Measurements from ENCODE around the gene CABP1. TPM values are rescaled to one million over a fixed set of nuclear protein-coding genes. Genes with fewer than 3 reads are reported as not detected.

CABP1 gene
- total and polyA plus RNA-seq, 7 donors: 0.60 to 1.8 (median 1.6) TPM

- Histone ChIP-seq H3K27ac (peak overlapping the region in 3 of 4 donors; percentile 67 to 83 (median 83)), H3K9me3 (no peaks in the 10 kb centered on the region), H3K4me3 (no peak overlapping the region), H3K27me3 (no peaks in the 10 kb centered on the region), H3K4me1 (peaks cover 0 to 59% (median 47%) of the 10 kb centered on the region in 4 donors), H3K36me3 (no peaks in the 10 kb centered on the region)
- no peak for DNase-seq
- TF ChIP-seq POLR2AphosphoS5 (IDR thresholded peaks at IDR 0.05) (no peak), EP300 (IDR thresholded peaks at IDR 0.05) (no peak), POLR2A (IDR thresholded peaks at IDR 0.05) (no peak)
- TF ChIP-seq, protein P1, sequence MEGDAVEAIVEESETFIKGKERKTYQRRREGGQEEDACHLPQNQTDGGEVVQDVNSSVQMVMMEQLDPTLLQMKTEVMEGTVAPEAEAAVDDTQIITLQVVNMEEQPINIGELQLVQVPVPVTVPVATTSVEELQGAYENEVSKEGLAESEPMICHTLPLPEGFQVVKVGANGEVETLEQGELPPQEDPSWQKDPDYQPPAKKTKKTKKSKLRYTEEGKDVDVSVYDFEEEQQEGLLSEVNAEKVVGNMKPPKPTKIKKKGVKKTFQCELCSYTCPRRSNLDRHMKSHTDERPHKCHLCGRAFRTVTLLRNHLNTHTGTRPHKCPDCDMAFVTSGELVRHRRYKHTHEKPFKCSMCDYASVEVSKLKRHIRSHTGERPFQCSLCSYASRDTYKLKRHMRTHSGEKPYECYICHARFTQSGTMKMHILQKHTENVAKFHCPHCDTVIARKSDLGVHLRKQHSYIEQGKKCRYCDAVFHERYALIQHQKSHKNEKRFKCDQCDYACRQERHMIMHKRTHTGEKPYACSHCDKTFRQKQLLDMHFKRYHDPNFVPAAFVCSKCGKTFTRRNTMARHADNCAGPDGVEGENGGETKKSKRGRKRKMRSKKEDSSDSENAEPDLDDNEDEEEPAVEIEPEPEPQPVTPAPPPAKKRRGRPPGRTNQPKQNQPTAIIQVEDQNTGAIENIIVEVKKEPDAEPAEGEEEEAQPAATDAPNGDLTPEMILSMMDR (IDR thresholded peaks at IDR 0.05): no peak
- 68 to 76% methylated on average over 5 of the region's 5 CpGs for WGBS, 2 donors
- intact Hi-C loops (cut with DNase I): no loop called here
Observed at GRCh38 chr12:120651821-120652220, 11.4 kb downstream of the CABP1 start.

DNA sequence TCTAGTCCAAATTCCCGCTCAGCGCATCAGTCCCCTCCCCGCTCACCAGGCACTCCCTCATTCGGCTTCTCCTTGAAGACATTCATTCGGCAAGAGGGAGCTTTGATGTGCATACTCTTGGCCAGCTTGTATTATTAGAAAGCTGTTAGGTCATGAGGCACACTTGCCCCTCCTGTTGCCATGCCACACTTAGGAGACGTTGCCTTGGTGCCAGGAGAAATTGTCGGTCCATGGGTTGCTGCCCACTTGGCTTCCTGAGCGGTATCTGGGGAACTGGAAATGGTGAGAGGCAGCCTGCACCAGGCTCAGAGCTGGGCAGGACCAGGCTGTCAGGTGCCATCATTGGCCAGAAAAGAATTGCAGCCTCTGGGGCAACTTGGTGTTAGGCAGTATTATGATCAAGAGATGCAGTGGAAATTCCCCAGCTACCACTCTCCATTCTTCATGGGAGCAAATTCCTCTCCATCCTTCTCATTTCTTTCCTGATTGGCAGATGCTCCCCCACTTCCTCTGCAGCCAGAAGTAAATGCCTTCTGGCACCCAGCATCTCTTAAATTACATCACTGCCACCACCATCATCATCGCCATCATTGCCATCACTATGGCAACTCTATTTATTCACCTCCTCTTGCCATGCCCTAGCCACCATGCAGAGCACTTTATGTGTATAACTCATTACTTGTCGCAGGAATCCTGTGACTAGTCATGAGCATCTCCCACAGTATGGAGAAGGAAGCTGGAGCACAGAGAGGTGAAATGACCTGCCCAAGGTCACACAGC lies 12.4 kb downstream of the CABP1 start:
- peaks cover 0 to 59% (median 47%) of the 10 kb centered on the region in 4 donors for H3K4me1 ChIP-seq
- H3K27ac ChIP-seq: peak overlapping the region; percentile 67 to 83 (median 78)
- H3K9me3 ChIP-seq: no peaks in the 10 kb centered on the region
- TF ChIP-seq POLR2A (IDR thresholded peaks at IDR 0.05) (no peak), POLR2AphosphoS5 (IDR thresholded peaks at IDR 0.05) (peak in 1 of 4 donors; percentile 18)
- H3K27me3 ChIP-seq: no peaks in the 10 kb centered on the region
- no peak overlapping the region for H3K4me3 ChIP-seq
- WGBS, 2 donors: 50 to 76% methylated on average over 10 of the region's 10 CpGs
- H3K36me3 ChIP-seq: no peaks in the 10 kb centered on the region
- DNase-seq: no peak
- intact Hi-C loops (cut with DNase I): no loop called here

DNA sequence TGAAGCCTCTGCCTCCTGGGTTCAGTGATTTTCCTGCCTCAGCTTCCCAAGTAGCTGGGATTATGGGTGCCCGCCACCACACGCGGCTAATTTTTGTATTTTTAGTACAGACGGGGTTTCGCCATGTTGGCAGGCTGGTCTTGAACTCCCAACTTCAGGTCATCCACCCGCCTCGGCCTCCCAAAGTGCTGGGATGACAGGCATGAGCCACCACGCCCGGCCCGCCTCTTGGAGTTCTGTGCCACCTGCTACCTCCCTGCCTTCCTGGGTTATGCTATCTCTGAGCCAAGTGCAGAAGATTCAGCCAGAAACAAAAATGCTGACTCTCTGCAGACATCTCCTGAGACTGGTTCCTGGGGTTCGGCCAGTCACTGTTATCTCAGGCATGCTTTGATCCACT lies 13.2 kb downstream of the CABP1 start:
- TF ChIP-seq, protein P1 (IDR thresholded peaks at IDR 0.05): no peak
- TF ChIP-seq POLR2AphosphoS5 (IDR thresholded peaks at IDR 0.05) (no peak), POLR2A (IDR thresholded peaks at IDR 0.05) (no peak), EP300 (IDR thresholded peaks at IDR 0.05) (no peak)
- Histone ChIP-seq H3K4me3 (no peak overlapping the region), H3K36me3 (no peaks in the 10 kb centered on the region), H3K9me3 (no peaks in the 10 kb centered on the region), H3K4me1 (peaks cover 0 to 56% (median 44%) of the 10 kb centered on the region in 4 donors), H3K27ac (peak overlapping the region; percentile 67 to 83 (median 78)), H3K27me3 (no peaks in the 10 kb centered on the region)
- 89% methylated on average over 11 of the region's 11 CpGs for WGBS, 2 donors
- no peak for DNase-seq
- intact Hi-C loops (cut with DNase I): no loop called here

DNA sequence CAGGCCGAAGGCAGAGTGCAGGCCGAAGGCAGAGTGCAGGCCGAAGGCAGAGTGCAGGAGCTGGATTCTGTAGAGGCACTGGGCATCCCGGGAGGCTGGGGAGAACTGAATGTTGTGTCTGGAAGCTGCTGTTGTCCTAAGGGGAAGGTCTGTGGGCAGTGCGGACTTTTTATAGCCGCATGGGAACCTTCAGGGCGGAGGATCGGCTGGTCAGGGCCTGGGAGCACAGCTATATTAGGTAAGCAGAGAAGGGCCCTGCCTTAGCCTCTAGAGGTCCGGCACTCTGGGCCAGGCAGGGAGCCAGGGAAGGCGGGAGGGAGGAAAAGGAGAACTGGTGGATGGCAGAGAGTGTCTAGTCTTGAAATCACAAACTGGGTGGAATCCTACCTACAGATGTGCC lies 14.2 kb downstream of the CABP1 start:
- 82 to 83% methylated on average over 10 of the region's 10 CpGs for WGBS, 2 donors

GRCh38 chr12:120656008-120656407 lies 15.6 kb downstream of the CABP1 start:
- intact Hi-C loops (cut with DNase I): no loop called here

More for the DNA sequence above, 14.2 kb downstream of the CABP1 start:
- Histone ChIP-seq H3K4me3 (no peak overlapping the region), H3K4me1 (peaks cover 0 to 48% (median 35%) of the 10 kb centered on the region in 4 donors), H3K27ac (peak overlapping the region; percentile 67 to 83 (median 78)), H3K9me3 (no peaks in the 10 kb centered on the region), H3K27me3 (no peaks in the 10 kb centered on the region), H3K36me3 (no peaks in the 10 kb centered on the region)
- no peak for TF ChIP-seq EP300 (IDR thresholded peaks at IDR 0.05)
- TF ChIP-seq POLR2A (IDR thresholded peaks at IDR 0.05): no peak
- peak in 3 of 4 donors; percentile 21 to 77 (median 65) for TF ChIP-seq POLR2AphosphoS5 (IDR thresholded peaks at IDR 0.05)
- TF ChIP-seq, protein P1 (IDR thresholded peaks at IDR 0.05): no peak
- DNase-seq: peak; percentile 90
- intact Hi-C loops (cut with DNase I): no loop called here

More at GRCh38 chr12:120656008-120656407, 15.6 kb downstream of the CABP1 start:
- WGBS, 2 donors: 94 to 95% methylated on average over 14 of the region's 14 CpGs
- Histone ChIP-seq H3K9me3 (no peaks in the 10 kb centered on the region), H3K36me3 (no peaks in the 10 kb centered on the region), H3K27me3 (no peaks in the 10 kb centered on the region), H3K4me3 (no peak overlapping the region), H3K27ac (no peak overlapping the region), H3K4me1 (peaks cover 0 to 38% (median 30%) of the 10 kb centered on the region in 4 donors)
- DNase-seq: no peak
- TF ChIP-seq EP300 (IDR thresholded peaks at IDR 0.05) (no peak), POLR2A (IDR thresholded peaks at IDR 0.05) (no peak), POLR2AphosphoS5 (IDR thresholded peaks at IDR 0.05) (no peak)
- TF ChIP-seq, protein P1 (IDR thresholded peaks at IDR 0.05): no peak
